Stimulated activated CD4-positive, alpha-beta T cell treated with anti-CD3 and anti-CD28 coated beads, Interleukin-1b, Interleukin-23, amount 100 ng/mL, for 24 hours (primary cell): Measurements from ENCODE around the gene GCLM.
A peak's percentile ranks its signal among the peaks of the same experiment; 100 is the strongest.

Source experiments
- DNase-seq, 4 experiments: peaks; one replicate each; pipeline ENCODE4 v3.0.0-alpha.2; 2020; ENCODE audit warnings: low read depth in 4 of 4, low spot score in 1 of 4

Gene GCLM

GRCh38 chr1:93847811-93848288 lies 61.4 kb downstream of the GCLM start:
- peak in 3 of 4 experiments; percentile 28 to 44 (median 38) for DNase-seq

- DNase-seq = peak; percentile 70 to 94 (median 78)
These were observed 62.0 kb downstream of the GCLM start for GRCh38 chr1:93846992-93847810.

GRCh38 chr1:93846206-93846991 lies 62.8 kb downstream of the GCLM start:
- DNase-seq = peak; percentile 47 to 71 (median 62)

GRCh38 chr1:93845538-93846205 lies 63.6 kb downstream of the GCLM start:
- peak in 1 of 4 experiments; percentile 16 for DNase-seq

- DNase-seq = no peak
These were observed 64.8 kb downstream of the GCLM start for GRCh38 chr1:93844262-93845045.

GRCh38 chr1:93842750-93843500 lies 66.3 kb downstream of the GCLM start:
- DNase-seq = no peak

GRCh38 chr1:93841771-93842170 lies 67.5 kb downstream of the GCLM start:
- no peak for DNase-seq

GRCh38 chr1:93840956-93841482 lies 68.2 kb downstream of the GCLM start:
- DNase-seq = no peak

GRCh38 chr1:93839753-93840152 lies 69.5 kb downstream of the GCLM start:
- DNase-seq = no peak

GRCh38 chr1:93839307-93839706 lies 69.9 kb downstream of the GCLM start:
- DNase-seq = no peak

- no peak for DNase-seq
These were observed 71.3 kb downstream of the GCLM start for GRCh38 chr1:93837961-93838360.
